Sigmoid colon (tissue), 7 donors: ENCODE data around the gene REPS2. TPM values are rescaled to one million over a fixed set of nuclear protein-coding genes. Genes with fewer than 3 reads are reported as not detected.

Experiments used
- DNase-seq: peaks from one replicate; pipeline ENCODE4 v3.0.0-alpha.2; 2019
- H3K27ac ChIP-seq, 4 donors: fragments of 200-600 bp; sonication (generic); one replicate each; pipeline ENCODE4 v1.5.1; 2016 to 2019; ENCODE audit warnings: mild to moderate bottlenecking in 1 of 4
- H3K27me3 ChIP-seq, 3 donors: fragments of 200-600 bp; sonication (generic); one replicate each; pipeline ENCODE4 v1.5.1; 2019; ENCODE audit warnings: mild to moderate bottlenecking in 1 of 3
- H3K36me3 ChIP-seq, 4 donors: fragments of 200-600 bp; sonication (generic); one replicate each; pipeline ENCODE4 v1.5.1; 2016 to 2019
- H3K4me1 ChIP-seq, 4 donors: fragments of 200-600 bp; sonication (generic); one replicate each; pipeline ENCODE4 v1.5.1; 2017 to 2019
- H3K4me3 ChIP-seq, 4 donors: fragments of 200-600 bp; sonication (generic); one replicate each; pipeline ENCODE4 v1.5.1; 2017 to 2019; ENCODE audit warnings: mild to moderate bottlenecking in 2 of 4, moderate library complexity in 1 of 4
- H3K9me3 ChIP-seq, 4 donors: fragments of 200-600 bp in 3 of 4; sonication (generic) in 3 of 4; one replicate each; pipeline versions ENCODE4 v1.5.1 to v1.6.1; 2013 to 2019
- EP300 ChIP-seq, 4 donors: sonication (generic); formaldehyde crosslinking; IDR thresholded peaks; one replicate each; pipeline ENCODE4 v1.6.1; 2017; ENCODE audit warnings: antibody characterized with exemption in 4 of 4
- POLR2A ChIP-seq, 2 donors: fragments of 450-650 bp; IDR thresholded peaks; one replicate each; pipeline ENCODE4 v1.6.1; 2016; ENCODE audit warnings: antibody characterized with exemption in 2 of 2, mild to moderate bottlenecking in 2 of 2, moderate library complexity in 2 of 2
- POLR2AphosphoS5 ChIP-seq, 4 donors: sonication (generic); formaldehyde crosslinking; IDR thresholded peaks; one replicate each; pipeline ENCODE4 v1.6.1; 2017; ENCODE audit warnings: antibody characterized with exemption in 4 of 4
- WGBS, 2 donors: extraction: QIAGEN DNeasy Blood & Tissue Kit; methylation state at CpG; one replicate each; pipeline ENCODE4 v1.1.7; 2013; 5-methylcytosine and 5-hydroxymethylcytosine counted together
- intact Hi-C: fragments of 100-400 bp; cut with DNase I; formaldehyde crosslinking; loops from one replicate; pipeline ENCODE4 v1.15.1; 2023
- polyA plus RNA-seq, 3 donors: library from polyadenylated mRNA; stranded (reverse); fragments of 200-250 nt; gene quantifications; one replicate each; pipeline ENCODE4 v1.2.3, GENCODE V29; 2013
- total RNA-seq, 4 donors: library from RNA; depleted of rRNA; stranded (reverse); fragments of >200 nt; gene quantifications; one replicate each; pipeline ENCODE4 v1.1.0, GENCODE V29; 2016
- TF ChIP-seq, protein P1 (sequence below), 4 experiments: fragments of 450-650 bp in 3 of 4; fragments of 200-600 bp in 1 of 4; IDR thresholded peaks; one replicate each; pipeline ENCODE4 v1.5.1; 2016 to 2019; ENCODE audit warnings: antibody characterized with exemption in 4 of 4, mild to moderate bottlenecking in 3 of 4, moderate library complexity in 2 of 4
- donor health status: healthy with polysubstance abuse.
- donor health status: Bipolar disorder and iron deficiency.
- donor health status: healthy.

Gene REPS2
- total and polyA plus RNA-seq, 7 donors, result 2.4 to 10.9 (median 6.1) TPM

GRCh38 chrX:17170973-17171372 lies 224.5 kb downstream of the REPS2 start:
- Histone ChIP-seq H3K9me3 (no peaks in the 10 kb centered on the region), H3K4me3 (no peak overlapping the region), H3K27me3 (no peaks in the 10 kb centered on the region), H3K36me3 (no peaks in the 10 kb centered on the region), H3K4me1 (no peaks in the 10 kb centered on the region), H3K27ac (no peak overlapping the region)
- 65 to 82% methylated on average over 2 of the region's 2 CpGs for WGBS, 2 donors
- DNase-seq, result no peak
- TF ChIP-seq POLR2A (IDR thresholded peaks at IDR 0.05) (no peak), POLR2AphosphoS5 (IDR thresholded peaks at IDR 0.05) (no peak), EP300 (IDR thresholded peaks at IDR 0.05) (no peak)
- TF ChIP-seq, protein P1, sequence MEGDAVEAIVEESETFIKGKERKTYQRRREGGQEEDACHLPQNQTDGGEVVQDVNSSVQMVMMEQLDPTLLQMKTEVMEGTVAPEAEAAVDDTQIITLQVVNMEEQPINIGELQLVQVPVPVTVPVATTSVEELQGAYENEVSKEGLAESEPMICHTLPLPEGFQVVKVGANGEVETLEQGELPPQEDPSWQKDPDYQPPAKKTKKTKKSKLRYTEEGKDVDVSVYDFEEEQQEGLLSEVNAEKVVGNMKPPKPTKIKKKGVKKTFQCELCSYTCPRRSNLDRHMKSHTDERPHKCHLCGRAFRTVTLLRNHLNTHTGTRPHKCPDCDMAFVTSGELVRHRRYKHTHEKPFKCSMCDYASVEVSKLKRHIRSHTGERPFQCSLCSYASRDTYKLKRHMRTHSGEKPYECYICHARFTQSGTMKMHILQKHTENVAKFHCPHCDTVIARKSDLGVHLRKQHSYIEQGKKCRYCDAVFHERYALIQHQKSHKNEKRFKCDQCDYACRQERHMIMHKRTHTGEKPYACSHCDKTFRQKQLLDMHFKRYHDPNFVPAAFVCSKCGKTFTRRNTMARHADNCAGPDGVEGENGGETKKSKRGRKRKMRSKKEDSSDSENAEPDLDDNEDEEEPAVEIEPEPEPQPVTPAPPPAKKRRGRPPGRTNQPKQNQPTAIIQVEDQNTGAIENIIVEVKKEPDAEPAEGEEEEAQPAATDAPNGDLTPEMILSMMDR (IDR thresholded peaks at IDR 0.05), result no peak
- intact Hi-C loops, result no loop called here

- Histone ChIP-seq H3K4me3 (no peak overlapping the region), H3K27ac (no peak overlapping the region), H3K27me3 (no peaks in the 10 kb centered on the region), H3K9me3 (no peaks in the 10 kb centered on the region), H3K36me3 (no peaks in the 10 kb centered on the region), H3K4me1 (no peaks in the 10 kb centered on the region)
- 93% methylated on average over 8 of the region's 8 CpGs for WGBS, 2 donors
- intact Hi-C loops, result no loop called here
- no peak for DNase-seq
- no peak for TF ChIP-seq POLR2A (IDR thresholded peaks at IDR 0.05)
- no peak for TF ChIP-seq EP300 (IDR thresholded peaks at IDR 0.05)
- TF ChIP-seq, protein P1 (IDR thresholded peaks at IDR 0.05), result no peak
- TF ChIP-seq POLR2AphosphoS5 (IDR thresholded peaks at IDR 0.05), result no peak
Observed at GRCh38 chrX:17174671-17175070, 228.2 kb downstream of the REPS2 start.

- DNase-seq, result no peak
- no peaks in the 10 kb centered on the region for H3K27me3 ChIP-seq
- intact Hi-C loops, result no loop called here
- H3K9me3 ChIP-seq, result no peaks in the 10 kb centered on the region
- TF ChIP-seq POLR2A (IDR thresholded peaks at IDR 0.05) (no peak), POLR2AphosphoS5 (IDR thresholded peaks at IDR 0.05) (no peak), EP300 (IDR thresholded peaks at IDR 0.05) (no peak)
- TF ChIP-seq, protein P1 (IDR thresholded peaks at IDR 0.05), result no peak
- no peak overlapping the region for H3K4me3 ChIP-seq
- peaks cover 0 to 4% (median 0%) of the 10 kb centered on the region in 4 donors for H3K4me1 ChIP-seq
- WGBS, 2 donors, result 95 to 98% methylated on average over 3 of the region's 3 CpGs
- no peak overlapping the region for H3K27ac ChIP-seq
- H3K36me3 ChIP-seq, result no peaks in the 10 kb centered on the region
Observed at GRCh38 chrX:17182317-17182716, 235.9 kb downstream of the REPS2 start.

DNA sequence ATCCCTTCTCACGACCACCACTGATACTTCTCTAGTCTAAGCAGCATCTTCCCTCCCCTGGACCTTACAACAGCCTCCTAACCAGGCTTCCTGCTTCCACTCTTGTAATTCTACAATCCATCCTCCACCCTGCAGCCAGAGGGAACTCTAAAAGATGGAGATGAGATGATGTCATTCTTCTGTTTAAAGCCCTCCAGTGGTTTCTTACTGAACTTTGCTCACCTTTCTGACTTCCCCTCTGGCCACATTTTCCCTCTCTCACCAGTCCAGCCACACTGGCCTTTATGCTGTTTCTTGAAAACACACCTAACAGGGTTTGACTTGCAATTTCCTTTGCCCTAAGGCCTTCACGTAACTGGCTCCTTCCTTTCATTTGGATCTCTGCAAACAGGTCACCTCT lies 237.1 kb downstream of the REPS2 start:
- 87 to 90% methylated on average over 2 of the region's 2 CpGs for WGBS, 2 donors
- TF ChIP-seq POLR2AphosphoS5 (IDR thresholded peaks at IDR 0.05) (no peak), EP300 (IDR thresholded peaks at IDR 0.05) (no peak), POLR2A (IDR thresholded peaks at IDR 0.05) (no peak)
- TF ChIP-seq, protein P1 (IDR thresholded peaks at IDR 0.05), result no peak
- H3K9me3 ChIP-seq, result no peaks in the 10 kb centered on the region
- no peaks in the 10 kb centered on the region for H3K27me3 ChIP-seq
- H3K4me3 ChIP-seq, result no peak overlapping the region
- DNase-seq, result no peak
- intact Hi-C loops, result no loop called here
- H3K27ac ChIP-seq, result no peak overlapping the region
- peaks cover 0 to 6% (median 0%) of the 10 kb centered on the region in 4 donors for H3K4me1 ChIP-seq
- no peaks in the 10 kb centered on the region for H3K36me3 ChIP-seq

- 92 to 95% methylated on average over 5 of the region's 5 CpGs for WGBS, 2 donors
- intact Hi-C loops, result no loop called here
- Histone ChIP-seq H3K27ac (no peak overlapping the region), H3K27me3 (no peaks in the 10 kb centered on the region), H3K4me1 (peaks cover 0 to 6% (median 0%) of the 10 kb centered on the region in 4 donors), H3K9me3 (no peaks in the 10 kb centered on the region), H3K36me3 (no peaks in the 10 kb centered on the region), H3K4me3 (no peak overlapping the region)
- TF ChIP-seq EP300 (IDR thresholded peaks at IDR 0.05) (no peak), POLR2A (IDR thresholded peaks at IDR 0.05) (no peak), POLR2AphosphoS5 (IDR thresholded peaks at IDR 0.05) (no peak)
- TF ChIP-seq, protein P1 (IDR thresholded peaks at IDR 0.05), result no peak
- no peak for DNase-seq
Observed at GRCh38 chrX:17185431-17185830, 239.0 kb downstream of the REPS2 start.
